GM18858 (cell line): Measurements from ENCODE around the gene CDKL5.
A peak's percentile ranks its signal among the peaks of the same experiment; 100 is the strongest.
"Not testable (repeated sequence)": the region's sequence is repeated elsewhere in the genome, so short reads cannot be mapped to it uniquely, and the experiment has no call there.

Experiments used
- ATAC-seq: cut with Tn5 transposase; IDR thresholded peaks from one replicate; pipeline ENCODE4 v1.9.1; 2021; ENCODE audit not compliant: unreplicated experiment

Gene CDKL5

DNA sequence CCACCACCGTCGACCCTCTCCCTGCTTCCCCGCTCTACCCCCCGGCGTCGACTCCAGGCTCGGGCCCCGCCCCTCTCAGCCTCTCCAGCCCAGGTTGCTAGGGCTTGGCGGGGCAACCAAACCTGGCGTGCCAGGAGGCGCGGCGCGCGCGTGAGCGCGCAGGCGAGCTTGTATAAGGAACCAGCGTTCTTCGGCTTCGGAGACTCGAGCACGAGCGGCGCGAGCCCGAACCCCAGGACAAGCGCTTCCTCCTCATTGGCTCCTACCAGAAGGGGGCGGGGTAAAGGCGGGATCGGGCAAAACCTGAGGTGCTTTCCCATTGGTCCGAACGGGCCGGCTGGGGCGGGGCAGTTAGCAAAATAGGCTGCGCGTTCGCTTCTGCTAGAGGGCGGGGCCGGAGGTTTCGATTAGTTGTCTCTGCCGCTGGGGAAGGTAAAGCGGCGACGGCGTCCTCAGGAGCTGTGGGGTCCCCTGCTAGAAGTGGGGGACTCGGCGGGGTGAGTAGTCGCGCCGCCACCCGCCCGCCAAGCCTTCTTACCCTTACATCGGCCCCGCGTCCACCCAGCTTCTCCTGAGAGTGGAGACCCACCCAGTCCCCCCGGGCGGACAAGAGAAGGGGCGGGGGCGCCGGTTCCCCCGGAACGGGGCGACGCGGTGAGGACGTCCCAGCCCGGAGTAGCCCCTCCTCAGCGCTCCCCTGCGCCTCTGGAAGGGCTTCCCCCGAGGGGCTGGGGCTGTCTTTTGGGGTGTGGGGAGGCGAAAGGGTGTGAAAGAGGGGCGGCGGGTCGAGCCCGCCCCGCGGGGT lies at the start of gene CDKL5:
Gene CDKL5, plus strand, starts transcription at position 410 of the 805 bp plus-strand sequence. CDS start 81,489 bp downstream, outside the sequence.
- ATAC-seq: peak; percentile 79

DNA sequence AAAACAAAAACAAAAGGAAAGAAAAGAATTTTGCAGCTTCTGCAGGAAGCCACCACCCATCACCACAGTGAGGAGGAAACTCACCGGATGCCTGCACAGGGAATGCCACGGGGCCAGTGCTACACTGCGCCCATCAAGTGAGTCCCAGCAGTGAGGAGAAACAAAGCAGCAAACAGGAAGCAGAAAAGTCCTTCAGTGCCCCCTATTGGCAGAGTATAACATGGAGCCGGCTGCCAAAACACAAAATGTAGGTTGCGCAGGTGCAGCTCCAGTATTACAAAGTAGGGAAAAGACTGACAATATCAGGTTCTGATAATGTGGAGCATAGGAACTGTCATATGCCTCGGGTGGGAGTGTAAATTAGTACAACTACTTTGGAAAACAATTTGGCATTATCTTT lies 47.6 kb upstream of the CDKL5 start:
- ATAC-seq: no peak

DNA sequence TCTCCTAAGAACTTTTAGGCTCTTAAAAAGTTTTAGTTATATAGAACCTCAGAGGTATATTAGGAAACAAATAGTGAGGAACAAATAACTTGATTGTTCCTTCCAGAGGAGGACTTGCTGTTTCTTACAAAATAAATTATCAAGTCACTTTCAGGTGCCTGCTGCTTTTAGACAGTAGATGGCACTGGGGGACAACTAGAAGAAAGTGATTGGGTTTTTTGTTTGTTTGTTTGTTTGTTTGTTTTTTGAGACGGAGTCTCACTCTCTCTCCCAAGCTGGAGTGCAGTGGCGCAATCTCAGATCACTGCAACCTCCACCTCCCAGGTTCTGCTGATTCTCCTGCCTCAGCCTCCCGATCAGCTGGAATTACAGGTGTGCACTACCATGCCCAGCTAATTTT lies 35.4 kb upstream of the CDKL5 start:
- no peak for ATAC-seq

DNA sequence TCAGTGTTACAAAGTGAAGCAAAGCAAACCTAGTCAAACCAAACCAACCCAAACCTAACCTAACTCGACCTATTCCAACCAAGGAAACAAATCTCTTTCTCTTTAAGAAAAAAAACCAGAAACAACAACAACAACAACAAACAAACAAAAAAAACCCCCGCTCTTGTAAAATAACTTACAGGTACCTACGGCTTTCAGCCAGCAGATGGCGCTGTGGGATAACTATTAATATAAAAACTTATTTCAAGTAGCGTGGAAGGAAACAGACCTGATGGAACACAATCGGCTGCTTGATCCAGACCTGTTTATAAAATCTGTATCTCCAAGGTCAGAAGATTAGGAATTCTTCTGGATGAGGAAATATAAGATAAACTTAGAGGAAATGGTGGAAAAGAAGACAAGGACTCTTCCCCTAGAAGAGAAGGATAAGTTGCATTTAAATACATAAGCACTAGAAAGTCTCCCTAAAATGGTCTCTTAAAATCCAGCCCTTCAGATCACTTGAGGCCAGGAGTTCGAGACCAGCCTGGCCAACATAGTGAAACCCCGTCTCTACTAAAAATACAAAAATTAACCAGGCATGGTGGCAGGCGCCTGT lies 34.4 kb upstream of the CDKL5 start:
- ATAC-seq: no peak

DNA sequence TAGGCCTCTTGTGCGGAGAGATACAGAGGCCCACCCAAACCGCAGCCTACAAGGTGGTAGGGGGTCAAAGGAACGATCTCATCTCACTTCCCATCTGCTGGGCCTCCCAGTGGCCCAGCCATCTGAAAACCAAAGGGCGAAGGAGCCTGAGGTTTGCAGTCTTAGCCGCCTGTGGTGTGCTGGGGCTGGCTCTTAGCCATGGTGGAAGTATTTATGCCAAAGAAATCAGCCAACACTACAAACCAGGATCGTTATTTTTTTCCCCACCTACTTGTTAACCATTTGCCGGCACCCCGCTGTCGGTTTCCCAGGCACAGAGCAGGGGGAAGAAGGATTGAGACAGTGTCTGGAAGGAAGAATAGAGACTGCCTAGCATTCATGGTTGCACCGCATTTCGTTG lies 30.9 kb upstream of the CDKL5 start:
- ATAC-seq: no peak

DNA sequence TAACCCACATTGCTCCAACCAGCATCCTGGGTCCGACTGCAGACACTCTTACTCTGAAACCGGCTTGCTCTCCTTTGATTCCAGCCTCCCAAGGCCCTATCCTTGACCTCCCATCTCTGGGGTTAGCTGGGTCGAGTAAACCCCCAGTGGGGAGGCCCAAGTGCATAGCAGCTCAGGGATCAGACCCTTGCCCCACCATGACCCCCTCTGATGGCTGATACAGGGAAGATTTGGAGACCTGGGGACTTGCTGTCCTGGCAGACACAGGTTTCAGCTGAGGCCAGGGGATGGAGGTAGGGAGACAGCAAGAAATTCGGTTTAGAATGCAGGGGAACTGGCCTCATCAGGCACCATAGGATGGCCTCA lies 23.6 kb upstream of the CDKL5 start:
- ATAC-seq: no peak

DNA sequence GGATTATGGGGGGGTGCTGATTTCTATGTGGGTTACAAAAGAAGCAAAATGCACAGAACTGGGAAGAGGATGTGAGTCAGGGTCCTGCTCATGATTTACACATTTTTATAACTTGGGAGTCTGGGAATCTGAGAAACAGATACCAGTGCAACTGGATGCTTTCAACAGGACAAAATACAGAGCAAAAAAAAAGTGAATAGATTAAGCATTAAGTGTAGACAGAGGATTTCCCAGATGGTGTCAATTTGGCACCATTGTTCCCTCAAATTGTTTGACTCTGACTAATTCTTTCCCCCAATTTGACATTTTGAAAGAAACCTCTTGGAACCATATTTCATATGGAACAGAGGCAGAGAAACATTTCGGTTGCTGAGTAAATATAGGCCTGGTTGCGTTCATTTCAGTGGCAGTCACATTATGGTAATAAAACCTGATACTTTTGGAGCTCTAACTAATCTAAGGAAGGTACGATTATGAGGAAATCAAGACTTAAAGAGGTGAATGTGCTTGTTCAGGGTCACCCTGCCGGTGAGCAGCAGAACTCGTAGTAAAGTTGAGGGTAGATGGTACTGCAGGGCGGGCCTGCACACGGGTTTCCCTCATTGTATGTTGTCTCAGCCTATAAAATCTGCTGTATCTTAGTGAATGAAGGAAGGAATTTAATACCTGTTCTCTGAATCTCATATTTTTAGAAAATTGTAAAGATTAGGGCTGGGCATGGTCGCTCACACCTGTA lies 18.7 kb upstream of the CDKL5 start:
- ATAC-seq: no peak

DNA sequence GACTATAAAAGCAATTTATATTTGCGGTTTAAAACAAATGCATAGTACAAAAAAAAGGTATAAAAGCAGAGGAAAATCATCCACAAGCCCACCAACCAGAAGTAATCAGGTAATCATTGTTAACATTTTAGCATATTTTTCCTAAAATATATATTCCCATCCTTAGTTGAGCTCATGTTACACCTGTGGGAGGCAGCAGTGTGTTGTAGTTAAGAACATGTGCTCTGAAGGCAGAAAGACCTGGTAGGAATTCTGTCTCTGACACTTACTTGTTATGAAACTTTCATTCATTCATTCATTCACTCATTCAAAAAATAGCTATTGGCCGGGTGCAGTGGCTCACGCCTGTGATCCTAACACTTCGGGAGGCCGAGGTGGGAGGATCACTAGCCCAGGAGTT lies 15.4 kb upstream of the CDKL5 start:
- no peak for ATAC-seq

DNA sequence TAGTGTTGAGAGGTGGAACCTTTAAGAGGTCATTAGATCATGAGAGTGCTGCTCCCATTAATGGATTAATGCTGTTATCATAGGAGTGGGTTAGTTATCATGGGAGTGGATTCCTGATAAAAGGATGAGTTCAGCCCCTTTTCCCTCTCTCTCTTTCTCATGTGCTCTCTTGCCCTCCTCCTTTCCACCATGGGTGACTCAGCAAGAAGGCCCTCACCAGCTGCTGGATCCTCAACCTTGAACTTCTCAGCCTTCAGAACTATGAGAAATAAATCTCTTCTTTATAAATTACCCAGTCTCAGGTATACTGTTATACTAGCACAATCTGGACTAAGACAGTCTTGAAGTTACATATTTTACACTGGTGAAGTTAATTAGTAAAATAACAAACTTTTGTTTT lies 10.0 kb upstream of the CDKL5 start:
- no peak for ATAC-seq

DNA sequence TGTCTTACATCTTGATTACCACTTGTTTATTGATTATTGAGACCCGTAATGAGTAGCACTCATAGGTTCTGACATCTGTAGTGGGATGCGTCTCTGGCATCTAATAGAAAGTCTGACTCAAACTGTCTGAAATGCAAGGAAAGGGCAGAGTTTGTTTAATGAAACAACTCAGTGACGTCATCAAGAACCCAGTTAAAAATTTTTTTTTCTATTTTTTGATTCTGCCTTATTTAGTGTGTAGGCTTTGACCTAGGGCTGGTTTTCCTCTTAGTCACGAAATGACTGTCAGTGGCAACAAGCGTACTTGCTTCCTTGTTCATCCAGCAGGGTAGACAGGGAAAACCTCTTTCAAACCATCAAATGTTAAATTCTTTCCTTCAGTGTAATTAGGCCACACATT lies 3.1 kb upstream of the CDKL5 start:
- ATAC-seq: no peak

DNA sequence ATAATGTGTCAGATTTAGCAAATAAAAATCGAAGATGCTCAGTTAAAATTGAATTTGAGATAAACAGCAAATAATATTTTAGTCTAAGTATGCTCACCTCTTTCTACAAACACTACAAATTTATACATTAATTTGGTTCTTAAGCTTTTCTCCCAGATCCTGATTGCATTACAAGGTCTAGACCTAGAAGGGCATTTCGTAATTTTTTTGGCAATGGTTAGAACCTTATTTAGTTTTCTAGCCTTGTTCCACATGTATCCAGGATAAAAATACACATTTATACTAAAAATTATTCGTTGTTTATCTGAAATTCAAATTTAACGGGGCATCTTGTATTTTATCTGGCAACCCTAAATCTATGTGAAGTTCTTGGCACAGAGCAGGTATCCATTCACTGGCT lies 2.5 kb upstream of the CDKL5 start:
- ATAC-seq: no peak

DNA sequence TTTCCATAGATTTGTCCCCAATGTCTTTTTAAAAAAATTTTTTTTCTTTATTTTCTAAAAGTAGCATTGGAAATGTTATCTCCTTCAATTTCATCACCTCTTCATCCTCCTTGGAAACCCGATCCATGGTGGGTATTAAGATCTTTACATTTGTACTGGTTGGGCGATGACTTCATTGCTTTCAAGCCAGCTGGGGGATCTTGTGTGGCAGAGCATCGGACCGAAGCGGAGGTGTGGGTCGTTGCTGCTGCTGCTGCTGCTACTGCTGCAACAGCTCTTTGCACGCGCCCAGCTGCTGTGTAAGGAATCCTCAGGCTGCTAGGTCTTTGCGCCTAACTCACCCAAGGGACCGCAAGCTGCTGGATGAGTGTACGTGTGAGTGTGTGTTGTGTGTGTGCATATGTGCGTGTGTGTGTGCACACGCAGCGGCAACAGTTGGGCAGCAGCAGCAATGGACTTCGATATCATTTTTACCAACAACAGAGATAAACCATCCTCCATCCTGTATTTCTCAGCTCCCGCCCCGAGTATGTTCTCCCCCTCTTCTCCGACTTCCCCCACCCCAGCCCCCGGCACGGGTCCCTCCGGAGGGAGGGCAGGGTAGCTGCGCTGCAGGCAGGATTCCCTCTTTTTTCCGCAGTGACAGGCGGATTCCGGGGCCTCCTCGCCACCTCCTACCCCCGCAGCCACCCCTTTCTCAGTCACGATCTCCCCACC lies 768 bp upstream of the CDKL5 start:
- no peak for ATAC-seq

DNA sequence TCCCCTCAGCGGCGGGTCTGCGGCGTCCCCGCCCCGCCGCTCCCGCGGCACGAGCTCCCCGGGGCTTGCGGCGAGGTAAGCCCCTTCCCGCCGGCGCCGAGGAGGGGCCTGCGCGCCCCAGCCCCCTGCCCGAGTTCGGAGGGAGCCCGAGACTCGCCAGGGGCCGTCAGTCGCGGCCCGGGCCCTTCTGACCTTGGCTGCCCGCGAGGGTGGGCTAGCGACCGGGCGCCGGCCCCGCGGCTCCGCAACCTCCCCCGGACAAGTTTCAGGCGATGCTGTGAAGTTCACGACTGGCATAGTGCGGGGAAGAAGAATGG lies 554 bp downstream of the CDKL5 start:
- no peak for ATAC-seq

DNA sequence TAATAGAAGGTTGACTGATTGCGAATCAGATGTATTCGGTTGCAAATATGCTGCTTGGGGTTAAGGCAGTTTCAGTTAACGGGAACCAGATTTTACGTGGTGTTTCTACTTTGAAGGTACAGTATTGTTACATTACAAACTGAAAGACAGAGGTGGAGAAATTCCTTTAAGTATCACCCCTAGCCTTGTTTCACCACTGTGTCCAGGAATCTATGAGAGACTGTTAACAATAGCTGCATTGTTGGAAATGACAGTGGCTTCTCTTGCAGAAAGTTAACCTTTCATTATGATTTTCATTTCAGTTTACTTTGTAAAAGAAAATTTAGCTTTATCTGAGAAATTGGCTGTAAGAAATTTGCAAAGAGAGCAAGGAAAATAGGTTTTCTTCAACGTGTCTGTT lies 2.6 kb downstream of the CDKL5 start:
- ATAC-seq: no peak

DNA sequence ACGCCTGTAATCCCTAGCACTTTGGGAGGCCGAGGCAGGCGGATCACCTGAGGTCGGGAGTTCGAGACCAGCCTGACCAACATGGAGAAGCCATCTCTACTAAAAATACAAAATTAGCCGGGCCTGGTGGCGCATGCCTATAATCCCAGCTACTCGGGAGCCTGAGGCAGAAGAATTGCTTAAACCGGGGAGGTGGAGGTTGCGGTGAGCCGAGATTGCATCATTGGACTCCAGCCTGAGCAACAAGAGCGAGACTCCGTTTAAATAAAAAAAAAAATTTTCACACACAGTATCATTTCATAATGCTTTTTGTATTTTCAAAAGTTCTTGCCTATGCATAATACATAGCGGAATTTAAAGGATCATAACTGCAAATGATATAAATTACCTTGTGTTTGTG lies 7.9 kb downstream of the CDKL5 start:
- ATAC-seq: not testable (repeated sequence)

DNA sequence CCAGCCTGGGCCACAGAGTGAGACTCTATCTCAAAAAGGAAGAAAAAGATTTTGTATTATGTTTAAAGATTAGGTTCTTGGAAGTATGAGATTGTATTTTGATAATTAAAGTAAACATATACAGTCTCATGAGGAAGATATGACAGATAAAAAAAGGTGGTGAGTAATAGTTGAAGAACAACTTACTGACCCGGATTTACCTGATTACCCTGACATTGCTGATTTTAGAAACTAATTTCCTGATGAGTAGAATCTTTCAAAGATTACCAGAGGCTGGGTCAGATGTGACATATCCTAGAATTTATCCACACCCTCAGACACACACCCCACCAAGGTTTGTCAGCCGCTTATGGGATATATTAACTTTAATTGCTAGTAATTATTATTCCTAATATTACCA lies 9.5 kb downstream of the CDKL5 start:
- ATAC-seq: no peak

DNA sequence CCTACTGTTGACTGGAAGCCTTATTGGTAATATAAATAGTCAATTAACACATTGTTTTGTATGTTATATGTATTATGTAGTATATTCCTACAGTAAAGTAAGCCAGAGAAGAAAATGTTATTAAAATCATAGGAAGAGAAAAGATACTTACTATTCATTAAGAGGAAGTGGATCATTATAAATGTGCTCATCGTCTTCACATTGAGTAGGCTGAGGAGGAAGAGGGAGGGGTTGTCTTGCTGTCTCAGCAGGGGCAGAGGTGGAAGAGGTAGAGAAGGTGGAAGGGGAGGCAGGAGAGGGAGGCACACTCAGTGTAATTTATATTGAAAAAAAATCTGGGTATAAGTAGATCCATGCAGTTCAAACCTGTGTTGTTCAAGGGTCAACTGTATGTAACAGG lies 10.6 kb downstream of the CDKL5 start:
- no peak for ATAC-seq

DNA sequence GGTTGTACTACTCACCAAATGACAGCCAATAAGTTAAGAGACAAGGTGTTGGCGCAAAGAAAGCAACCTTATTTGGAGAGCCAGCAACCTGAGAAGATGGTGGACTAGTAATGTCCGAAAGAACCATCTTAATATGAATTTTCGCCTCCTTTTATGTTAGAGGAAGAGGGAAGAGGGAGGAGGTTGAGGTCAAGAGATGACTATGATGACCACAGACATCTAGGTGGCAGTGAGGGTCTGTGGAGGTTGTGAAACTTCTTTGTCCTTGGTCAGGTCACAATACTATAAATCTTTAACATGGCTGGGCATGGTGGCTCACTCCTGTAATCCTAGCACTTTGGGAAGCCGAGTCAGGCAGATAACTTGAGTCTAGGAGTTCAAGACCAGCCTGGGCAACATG lies 15.4 kb downstream of the CDKL5 start:
- ATAC-seq: no peak

DNA sequence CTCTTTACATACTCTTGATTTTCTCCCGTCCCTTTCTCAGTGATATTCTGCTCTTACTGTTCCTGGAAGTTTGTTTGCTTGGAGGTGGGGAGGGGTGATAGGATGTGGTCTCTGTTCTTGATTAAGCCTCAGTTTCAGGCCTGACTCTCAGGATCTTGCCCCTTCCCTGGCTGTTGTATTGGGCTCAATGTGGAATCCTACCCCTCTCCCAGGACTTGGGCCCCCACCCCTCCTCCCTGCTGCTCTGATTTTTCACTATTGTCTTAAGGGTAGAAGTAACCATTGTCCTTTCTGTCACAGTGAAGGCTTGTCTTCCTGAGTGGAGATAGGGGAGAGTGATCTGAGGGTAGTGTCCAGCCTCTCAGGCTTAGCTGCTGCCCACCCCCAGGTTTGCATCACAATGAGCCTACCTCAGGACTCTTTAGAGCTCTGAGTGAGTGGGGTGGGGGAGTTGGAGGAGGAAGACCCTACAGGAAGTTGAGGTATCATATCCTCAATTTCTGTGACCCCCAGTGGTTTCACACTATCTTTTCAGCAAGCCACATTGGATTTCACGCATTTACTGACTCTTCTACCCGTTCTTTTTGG lies 16.5 kb downstream of the CDKL5 start:
- ATAC-seq: no peak

DNA sequence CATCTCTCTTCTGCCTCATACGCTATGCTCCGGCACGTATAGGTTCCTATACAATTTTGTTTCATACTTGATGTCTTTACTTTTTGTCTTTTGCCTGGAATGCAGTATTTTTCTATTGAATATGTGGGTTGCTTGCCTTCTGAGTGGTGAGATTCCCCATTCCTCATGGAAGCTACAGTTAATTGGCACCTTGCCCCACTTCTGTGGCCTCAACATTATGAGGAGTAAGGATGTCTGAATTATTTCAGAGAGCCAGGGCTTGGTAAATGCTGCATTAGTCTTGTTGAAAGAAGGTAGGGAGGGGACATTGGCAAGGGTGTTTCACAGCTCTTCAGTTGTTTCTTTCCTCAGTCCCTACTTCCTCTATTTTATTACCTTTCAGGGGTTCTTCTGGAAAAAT lies 23.0 kb downstream of the CDKL5 start:
- ATAC-seq: no peak

DNA sequence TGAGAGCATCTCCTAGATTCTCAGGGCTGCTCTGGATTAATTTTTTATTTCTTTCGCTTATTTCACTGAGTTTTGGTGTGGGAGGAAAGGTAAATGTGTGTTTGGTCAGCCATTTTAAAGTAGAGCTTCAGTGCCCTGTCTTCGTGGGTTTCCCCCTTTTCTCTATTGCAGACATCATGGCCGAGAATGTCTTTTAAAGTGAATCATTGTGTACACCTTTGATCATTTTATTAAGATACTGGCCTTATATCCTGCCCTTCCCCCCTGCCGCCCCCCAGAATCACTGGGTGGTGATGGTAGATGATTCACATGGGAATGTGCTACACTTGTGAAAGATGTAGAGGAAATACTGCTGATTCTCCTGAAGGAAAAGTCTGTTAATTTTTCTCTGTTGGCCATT lies 23.8 kb downstream of the CDKL5 start:
- no peak for ATAC-seq
